OCI-LY3 (cell line): ENCODE data around the gene MITD1.
"Not testable (repeated sequence)": the region's sequence is repeated elsewhere in the genome, so short reads cannot be mapped to it uniquely, and the experiment has no call there.

Experiments used
- H2AFZ ChIP-seq: fragments of 200-600, 300-600 bp; shearing (Covaris generic); 2 replicates; pipeline ENCODE4 v1.6.0; 2014; ENCODE audit warnings: antibody characterized with exemption, low read depth, low read length
- H3K27ac ChIP-seq: fragments of 200-600, 300-600 bp; sonication (generic); 2 replicates; pipeline ENCODE4 v1.5.1; 2014; ENCODE audit warnings: mild to moderate bottlenecking, low read length, moderate library complexity, mixed read lengths
- H3K27me3 ChIP-seq: fragments of 200-600, 300-600 bp; sonication (generic); 2 replicates; pipeline ENCODE4 v1.6.1; 2014; ENCODE audit warnings: low read depth, low read length, mixed read lengths
- H3K36me3 ChIP-seq: fragments of 200-600, 300-600 bp; sonication (generic); replicated peaks from 2 replicates; pipeline ENCODE3; 2014; ENCODE audit warnings: low read depth, low read length, mixed read lengths
- H3K4me1 ChIP-seq: fragments of 300-600, 200-600 bp; sonication (generic); 2 replicates; pipeline ENCODE4 v1.6.1; 2014; ENCODE audit warnings: low read length, mixed read lengths
- H3K4me2 ChIP-seq: fragments of 200-600, 300-600 bp; sonication (generic); 2 replicates; pipeline ENCODE4 v1.6.1; 2014; ENCODE audit warnings: low read length, mixed read lengths
- H3K4me3 ChIP-seq: fragments of 300-600, 200-600 bp; sonication (generic); 2 replicates; pipeline ENCODE4 v1.5.1; 2014; ENCODE audit warnings: antibody characterized with exemption, mild to moderate bottlenecking, low read length, moderate library complexity
- H3K79me2 ChIP-seq: fragments of 300-600, 200-600 bp; shearing (Covaris generic); 2 replicates; pipeline ENCODE4 v1.6.1; 2014; ENCODE audit warnings: mild to moderate bottlenecking, low read length, mixed read lengths
- H3K9ac ChIP-seq: fragments of 300-600, 200-600 bp; shearing (Covaris generic); 2 replicates; pipeline ENCODE4 v1.6.0; 2014; ENCODE audit warnings: mild to moderate bottlenecking, low read length, moderate library complexity
- H3K9me3 ChIP-seq: fragments of 200-600, 300-600 bp; shearing (Covaris generic); 2 replicates; pipeline ENCODE4 v1.6.1; 2014; ENCODE audit warnings: low read length, mixed read lengths; ENCODE audit not compliant: insufficient read depth
- H4K20me1 ChIP-seq: fragments of 200-600, 300-600 bp; sonication (generic); 2 replicates; pipeline ENCODE4 v1.6.1; 2016; ENCODE audit warnings: low read length, mixed read lengths; ENCODE audit not compliant: insufficient read depth
- CTCF ChIP-seq: fragments of 200-600, 300-600 bp; sonication (generic); IDR thresholded peaks from 2 replicates; pipeline ENCODE4 v1.5.1; 2014; ENCODE audit warnings: antibody characterized with exemption, low read length, low read depth
- EZH2phosphoT487 ChIP-seq: fragments of 200-600 bp; shearing (Covaris generic); IDR thresholded peaks from 2 replicates; pipeline ENCODE4 v1.6.1; 2018; ENCODE audit warnings: antibody characterized with exemption, mixed run types, low read depth

MITD1 gene

GRCh38 chr2:99139003-99139402 lies 41.9 kb downstream of the MITD1 start:
- Histone ChIP-seq H3K27me3 (no peaks in the 10 kb centered on the region), H3K36me3 (no peaks in the 10 kb centered on the region), H3K79me2 (no peaks in the 10 kb centered on the region), H2AFZ (no peak overlapping the region), H3K9ac (no peak overlapping the region), H3K27ac (no peak overlapping the region), H3K4me1 (peaks cover 14% of the 10 kb centered on the region), H3K4me3 (no peak overlapping the region), H3K4me2 (no peak overlapping the region), H3K9me3 (no peaks in the 10 kb centered on the region), H4K20me1 (no peaks in the 10 kb centered on the region)
- no peak for TF ChIP-seq EZH2phosphoT487
- no peak for TF ChIP-seq CTCF

- not testable (repeated sequence) for H3K4me2 ChIP-seq, H3K4me3 ChIP-seq, H4K20me1 ChIP-seq, H3K4me1 ChIP-seq, H3K79me2 ChIP-seq, H3K36me3 ChIP-seq, H3K27ac ChIP-seq, H2AFZ ChIP-seq, H3K9me3 ChIP-seq, H3K9ac ChIP-seq, H3K27me3 ChIP-seq
Measured at GRCh38 chr2:99135044-99135556, 45.8 kb downstream of the MITD1 start.

- H3K4me3 ChIP-seq, result no peak overlapping the region
- H3K27ac ChIP-seq, result no peak overlapping the region
- TF ChIP-seq EZH2phosphoT487 (no peak), CTCF (no peak)
Measured at GRCh38 chr2:99127981-99128380, 52.9 kb downstream of the MITD1 start.

More at GRCh38 chr2:99127981-99128380, 52.9 kb downstream of the MITD1 start:
- no peaks in the 10 kb centered on the region for H3K27me3 ChIP-seq
- H3K9ac ChIP-seq, result no peak overlapping the region
- peaks cover 21% of the 10 kb centered on the region for H3K4me1 ChIP-seq
- no peak overlapping the region for H3K4me2 ChIP-seq
- no peak overlapping the region for H2AFZ ChIP-seq
- H4K20me1 ChIP-seq, result no peaks in the 10 kb centered on the region
- no peaks in the 10 kb centered on the region for H3K9me3 ChIP-seq
- H3K36me3 ChIP-seq, result peaks cover 17% of the 10 kb centered on the region
- H3K79me2 ChIP-seq, result no peaks in the 10 kb centered on the region
